ENCODE results near the gene CHI3L1.

Gene CHI3L1

DNA sequence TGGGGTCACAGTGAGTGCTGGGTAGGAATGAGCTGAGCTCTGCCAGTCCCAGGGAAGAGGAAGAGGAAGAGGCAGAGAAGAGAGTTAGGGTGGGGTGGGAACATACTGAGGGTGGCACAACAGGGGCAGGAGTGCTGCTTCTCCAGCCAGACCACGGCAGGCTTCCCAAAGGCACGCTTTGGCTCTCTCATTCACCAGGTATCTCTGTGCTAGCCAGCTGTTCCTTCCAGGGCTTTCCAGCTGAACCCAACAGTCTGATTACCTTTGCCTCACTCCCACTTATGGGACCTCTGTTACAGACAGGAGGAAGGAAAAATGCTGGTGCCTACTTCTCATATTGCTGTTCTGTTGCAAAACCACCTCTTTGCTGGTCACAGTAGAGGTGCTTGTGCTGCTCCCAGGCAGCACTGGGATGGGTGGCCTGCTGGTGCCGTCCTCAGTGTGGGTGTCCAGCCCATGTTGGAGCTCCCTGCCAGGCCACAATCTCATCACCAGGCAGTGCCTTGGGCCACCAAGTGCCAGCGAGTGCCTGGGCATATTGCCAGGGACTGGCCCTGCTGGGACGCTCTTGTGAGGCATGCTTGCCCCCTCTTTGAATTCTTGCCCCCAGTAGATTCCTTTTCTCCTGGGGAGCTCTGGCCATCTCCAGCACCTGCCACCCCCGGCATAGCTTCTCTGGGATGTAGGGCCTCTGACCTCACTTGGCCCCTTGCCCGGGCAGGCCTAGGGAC, 56.8 kb downstream of the CHI3L1 start:
- no peak for DNase-seq

All from NCI-H524 (cell line).